ENCODE results near the gene HIVEP2. TPM values are rescaled to one million over a fixed set of nuclear protein-coding genes. Genes with fewer than 3 reads are reported as not detected.

Gene HIVEP2
- total RNA-seq, 4 donors from 2014 or later, result 8.6 to 19.3 (median 12.7) TPM

DNA sequence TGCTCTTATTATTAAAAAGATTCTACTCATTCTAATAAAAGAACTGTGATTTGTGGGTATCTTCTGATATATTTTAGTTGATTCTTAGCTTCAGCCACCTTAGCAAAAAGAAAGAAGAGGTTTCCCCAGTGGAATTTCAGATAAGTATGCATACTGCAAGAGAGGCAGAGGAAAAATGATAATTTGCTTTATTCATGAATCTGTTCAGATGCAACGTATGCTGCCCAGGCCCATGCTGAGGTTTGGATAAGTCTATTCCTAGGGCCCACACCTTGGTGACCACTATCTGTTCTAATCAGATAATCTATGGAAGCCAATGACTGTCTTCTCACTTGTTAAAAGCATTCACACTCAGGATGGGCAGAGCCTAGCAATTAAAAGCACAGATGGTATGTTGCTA is 194.0 kb downstream of the HIVEP2 start:
- no peaks in the 10 kb centered on the region for H3K9me3 ChIP-seq
- intact Hi-C loops (cut with DNase I), result no loop called here
- TF ChIP-seq POLR2A (IDR thresholded peaks at IDR 0.05) (no peak), CTCF (IDR thresholded peaks at IDR 0.05) (no peak)
- no peak overlapping the region for H3K27ac ChIP-seq
- H3K27me3 ChIP-seq, result no peaks in the 10 kb centered on the region
- peaks cover 0 to 36% (median 7%) of the 10 kb centered on the region in 3 donors for H3K36me3 ChIP-seq
- WGBS, 2 donors, result 79 to 100% methylated on average over 1 of the region's 1 CpG
- no peak overlapping the region for H3K4me3 ChIP-seq
- no peaks in the 10 kb centered on the region for H3K4me1 ChIP-seq
- no peak for DNase-seq

DNA sequence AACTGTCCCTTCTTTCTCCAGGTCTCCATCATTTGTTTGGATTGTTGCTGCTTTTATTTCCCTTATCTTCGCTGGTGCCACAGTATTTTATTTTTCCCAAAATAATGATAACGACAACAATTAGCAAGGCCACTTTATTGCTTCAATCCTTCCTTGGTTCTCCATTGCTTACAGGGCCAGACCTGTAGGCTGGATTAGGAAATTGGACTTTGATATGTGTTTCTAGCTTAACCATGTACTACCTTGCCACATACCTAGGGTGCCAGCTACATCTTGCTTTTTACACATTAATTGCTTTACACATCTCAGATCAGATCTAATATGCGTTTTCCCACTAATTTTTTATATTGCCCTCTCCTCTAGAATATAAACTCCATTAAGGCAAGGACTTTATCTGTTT is 195.4 kb downstream of the HIVEP2 start:
- intact Hi-C loops (cut with DNase I), result no loop called here
- DNase-seq, result no peak
- TF ChIP-seq POLR2A (IDR thresholded peaks at IDR 0.05), result no peak
- TF ChIP-seq CTCF (IDR thresholded peaks at IDR 0.05), result no peak
- Histone ChIP-seq H3K27ac (no peak overlapping the region), H3K4me1 (peaks cover 0 to 5% (median 0%) of the 10 kb centered on the region in 3 donors), H3K27me3 (no peaks in the 10 kb centered on the region), H3K36me3 (peaks cover 0 to 24% (median 7%) of the 10 kb centered on the region in 3 donors), H3K9me3 (no peaks in the 10 kb centered on the region), H3K4me3 (no peak overlapping the region)
- WGBS, 2 donors, result 70 to 74% methylated on average over 3 of the region's 3 CpGs

- peaks cover 0 to 1% (median 0%) of the 10 kb centered on the region in 3 donors for H3K36me3 ChIP-seq
- TF ChIP-seq POLR2A (IDR thresholded peaks at IDR 0.05), result no peak
- peak in 4 of 6 experiments; percentile 16 to 35 (median 24) for TF ChIP-seq CTCF (IDR thresholded peaks at IDR 0.05)
- no peaks in the 10 kb centered on the region for H3K27me3 ChIP-seq
- no peak overlapping the region for H3K4me3 ChIP-seq
- 89 to 94% methylated on average over 1 to 2 of the region's 2 CpGs for WGBS, 2 donors
- no peaks in the 10 kb centered on the region for H3K9me3 ChIP-seq
- H3K4me1 ChIP-seq, result peaks cover 0 to 5% (median 0%) of the 10 kb centered on the region in 3 donors
- intact Hi-C loops (cut with DNase I), result no loop called here
- H3K27ac ChIP-seq, result no peak overlapping the region
- DNase-seq, result no peak
Observed at GRCh38 chr6:142746524-142746923, 198.5 kb downstream of the HIVEP2 start.

GRCh38 chr6:142744836-142745235 is 200.1 kb downstream of the HIVEP2 start:
- intact Hi-C loops (cut with DNase I), result no loop called here
- no peaks in the 10 kb centered on the region for H3K27me3 ChIP-seq
- H3K4me1 ChIP-seq, result peaks cover 0 to 5% (median 0%) of the 10 kb centered on the region in 3 donors
- H3K27ac ChIP-seq, result no peak overlapping the region
- no peaks in the 10 kb centered on the region for H3K36me3 ChIP-seq
- no peak for DNase-seq
- no peak overlapping the region for H3K4me3 ChIP-seq
- H3K9me3 ChIP-seq, result no peaks in the 10 kb centered on the region
- no peak for TF ChIP-seq CTCF (IDR thresholded peaks at IDR 0.05)
- TF ChIP-seq POLR2A (IDR thresholded peaks at IDR 0.05), result no peak
- WGBS, 2 donors, result 60 to 72% methylated on average over 2 of the region's 2 CpGs

DNA sequence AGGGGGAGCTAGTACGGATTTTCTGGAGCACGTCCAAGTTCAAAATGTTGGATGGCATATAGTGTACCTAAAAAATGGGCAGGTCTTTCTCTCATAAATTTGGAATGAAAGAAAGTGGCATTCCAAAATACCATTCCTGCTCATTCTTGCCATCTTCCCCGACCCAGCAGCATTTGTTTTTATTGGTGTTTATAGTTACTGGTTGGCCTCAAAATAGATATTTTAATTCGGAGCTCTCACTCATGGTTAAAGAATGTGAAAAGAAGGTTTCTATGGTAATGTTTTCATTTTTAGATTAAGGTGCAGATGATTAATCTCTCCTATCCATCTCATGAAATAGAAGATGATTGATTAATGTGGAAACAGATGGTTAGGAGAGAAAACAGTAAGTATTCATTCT is 204.5 kb downstream of the HIVEP2 start:
- intact Hi-C loops (cut with DNase I), result no loop called here
- H3K4me3 ChIP-seq, result no peak overlapping the region
- no peaks in the 10 kb centered on the region for H3K27me3 ChIP-seq
- no peak overlapping the region for H3K27ac ChIP-seq
- H3K9me3 ChIP-seq, result no peaks in the 10 kb centered on the region
- no peaks in the 10 kb centered on the region for H3K36me3 ChIP-seq
- no peak for DNase-seq
- no peak for TF ChIP-seq POLR2A (IDR thresholded peaks at IDR 0.05)
- no peak for TF ChIP-seq CTCF (IDR thresholded peaks at IDR 0.05)
- peaks cover 0 to 23% (median 0%) of the 10 kb centered on the region in 3 donors for H3K4me1 ChIP-seq
- WGBS, 2 donors, result 38 to 48% methylated on average over 4 of the region's 4 CpGs

Data from esophagus squamous epithelium (tissue), 5 donors.